ENCODE results near the gene SIK3. TPM values are rescaled to one million over a fixed set of nuclear protein-coding genes. Genes with fewer than 3 reads are reported as not detected.
"Not testable (repeated sequence)": the region's sequence is repeated elsewhere in the genome, so short reads cannot be mapped to it uniquely, and the experiment has no call there.

SIK3 gene
- total RNA-seq = 10 to 100 TPM; 22.8 to 24.0 TPM

DNA sequence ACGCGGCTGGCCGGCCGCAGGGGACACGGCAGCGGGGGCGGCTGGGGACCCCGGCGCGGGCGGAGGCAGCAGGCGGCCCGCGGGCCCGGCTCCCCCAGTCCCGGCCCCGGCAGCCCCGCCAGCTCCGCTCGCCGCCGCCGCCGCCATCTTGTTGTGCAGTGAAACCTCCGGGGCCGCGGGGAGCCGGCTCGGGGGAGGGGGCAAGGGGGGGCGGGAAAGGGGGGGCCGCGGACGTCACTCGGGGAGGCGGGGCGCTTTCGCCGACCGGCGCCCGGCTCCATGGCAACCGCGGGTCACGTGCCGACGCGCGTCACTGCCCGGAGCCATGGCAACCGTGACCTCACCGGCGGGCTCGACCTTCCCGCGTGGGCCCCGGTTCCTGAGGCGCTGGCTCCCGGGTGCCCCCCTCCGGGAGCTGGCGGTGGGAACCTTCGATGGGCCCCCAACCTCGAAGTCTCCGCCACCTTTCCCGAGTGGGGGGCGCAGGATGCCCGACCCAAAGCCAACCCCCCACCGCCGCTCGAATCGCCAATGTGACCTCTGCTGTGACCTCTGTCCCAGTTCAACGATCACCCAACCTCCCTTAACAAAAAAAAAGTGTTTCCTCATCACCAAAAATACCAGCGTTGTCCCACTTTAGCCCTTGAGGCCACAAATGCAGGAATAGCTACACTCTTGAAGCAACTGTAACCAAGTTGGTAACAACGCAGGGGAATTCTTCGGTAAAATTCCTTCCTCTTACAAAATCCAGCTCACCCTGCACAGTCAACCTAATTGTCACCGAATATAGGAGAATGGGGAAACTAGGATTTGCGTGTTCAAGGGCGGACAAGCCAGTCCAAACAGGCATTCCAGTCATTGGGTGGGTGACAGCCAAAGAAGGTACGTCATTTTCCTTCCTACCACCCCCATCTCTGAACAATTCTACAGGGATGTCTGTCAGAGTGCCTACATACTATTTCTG is at the start of gene SIK3:
Gene SIK3, minus strand, starts transcription at position 160 of the 964 bp plus-strand sequence. Its CDS starts 13 bp downstream, at position 147.
- Mint-ChIP-seq H3K27me3 (no peaks in the 10 kb centered on the region), H3K9me3 (no peaks in the 10 kb centered on the region), H3K27ac (peak within 1 kb of the TSS; percentile 92), H3K4me3 (peak within 1 kb of the TSS; percentile 91), H3K4me1 (peaks cover 44% of the 10 kb centered on the region), H3K36me3 (peaks cover 2% of the 10 kb centered on the region)
- peak; percentile 95 for DNase-seq

DNA sequence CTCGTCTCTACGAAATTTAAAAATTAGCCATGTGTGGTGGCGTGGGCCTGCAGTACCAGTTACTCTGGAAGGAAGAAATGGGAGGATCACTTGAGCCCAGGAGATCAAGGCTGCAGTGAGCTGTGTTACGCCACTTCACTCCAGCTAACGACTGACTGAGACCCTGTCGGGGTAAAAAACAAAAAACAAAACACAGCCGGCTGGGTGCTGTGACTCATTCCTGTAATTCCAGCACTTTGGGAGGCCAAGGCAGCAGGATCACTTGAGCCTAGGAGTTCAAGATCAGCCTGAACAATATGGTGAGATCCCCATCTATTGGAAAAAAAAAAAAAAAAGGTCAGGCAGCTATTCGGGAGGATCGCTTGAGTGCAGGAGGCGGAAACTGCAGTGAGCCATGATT is 48.3 kb upstream of the SIK3 start:
- Mint-ChIP-seq H3K9me3 (no peaks in the 10 kb centered on the region), H3K27ac (no peak overlapping the region), H3K27me3 (peaks cover 5% of the 10 kb centered on the region), H3K36me3 (peaks cover 30% of the 10 kb centered on the region), H3K4me3 (peak overlapping the region; percentile 100), H3K4me1 (peaks cover 38% of the 10 kb centered on the region)
- DNase-seq = no peak

DNA sequence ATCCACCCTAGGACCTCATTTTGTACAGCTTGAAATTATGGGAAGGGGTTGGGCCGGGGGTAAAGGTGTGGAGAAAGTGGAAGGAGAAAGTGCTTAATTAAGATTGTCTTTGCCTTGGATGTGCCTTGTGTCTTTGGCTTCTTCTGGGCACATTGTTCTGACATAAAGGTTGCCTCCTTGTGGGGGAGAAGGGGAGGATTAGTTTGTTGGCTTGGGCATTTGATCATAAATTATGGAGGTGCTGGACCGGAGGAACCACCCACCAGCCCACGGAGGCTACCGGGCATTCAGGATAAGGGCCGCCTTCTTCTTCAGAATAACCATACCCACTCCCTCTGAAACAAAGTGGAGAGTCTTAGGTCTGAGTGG is 47.1 kb upstream of the SIK3 start:
- peaks cover 26% of the 10 kb centered on the region for H3K36me3 Mint-ChIP-seq
- H3K27me3 Mint-ChIP-seq = peaks cover 15% of the 10 kb centered on the region
- H3K4me1 Mint-ChIP-seq = peaks cover 35% of the 10 kb centered on the region
- peak overlapping the region; percentile 94 for H3K27ac Mint-ChIP-seq
- H3K4me3 Mint-ChIP-seq = peak overlapping the region; percentile 100
- no peaks in the 10 kb centered on the region for H3K9me3 Mint-ChIP-seq
- DNase-seq = no peak

DNA sequence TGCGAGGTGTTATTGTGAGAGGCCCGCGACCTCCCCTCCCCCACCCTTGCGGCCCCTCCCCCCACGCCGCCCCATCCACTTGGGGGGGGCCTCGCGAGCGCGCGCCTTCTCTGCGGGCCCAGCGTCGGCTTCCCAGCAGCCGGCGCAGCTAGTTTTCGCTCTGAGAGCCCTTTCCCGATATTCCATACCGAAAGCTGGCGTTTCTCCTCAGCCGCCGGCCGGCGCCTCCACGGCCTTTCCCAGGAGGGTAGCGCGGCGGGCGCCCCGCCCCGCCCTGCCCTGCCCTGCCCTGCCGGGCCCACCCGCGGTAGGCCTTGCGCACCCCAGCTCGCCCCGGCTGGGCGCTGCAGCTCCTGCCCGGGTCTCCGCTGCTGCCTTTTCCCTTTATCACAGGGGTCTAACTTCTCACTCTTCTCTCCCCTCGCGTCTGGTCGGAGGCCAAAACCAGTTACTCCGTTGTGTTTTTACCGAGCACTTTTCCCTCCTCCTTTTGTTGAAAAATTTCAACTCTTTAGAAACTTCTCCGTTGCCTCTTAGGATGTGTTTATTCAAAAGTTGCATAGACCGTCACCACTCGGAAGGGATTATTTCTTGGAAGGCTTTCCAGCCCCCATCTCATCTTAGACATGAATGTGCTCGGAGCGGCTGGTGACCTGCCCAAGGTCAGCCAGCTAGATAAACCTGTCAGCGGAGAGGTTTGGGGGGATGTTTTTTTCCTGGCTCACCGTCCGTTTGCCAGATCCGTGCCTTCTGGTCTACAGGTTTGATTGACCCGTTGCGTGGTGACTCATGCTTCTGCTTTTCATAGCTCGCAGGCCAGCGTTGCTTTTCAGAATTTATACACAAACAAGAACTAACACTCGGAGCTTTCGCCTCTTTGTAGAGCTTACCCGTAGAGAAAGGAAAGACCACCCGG is 46.5 kb upstream of the SIK3 start:
- DNase-seq = peak; percentile 48
- H3K4me1 Mint-ChIP-seq = peaks cover 33% of the 10 kb centered on the region
- peaks cover 23% of the 10 kb centered on the region for H3K36me3 Mint-ChIP-seq

DNA sequence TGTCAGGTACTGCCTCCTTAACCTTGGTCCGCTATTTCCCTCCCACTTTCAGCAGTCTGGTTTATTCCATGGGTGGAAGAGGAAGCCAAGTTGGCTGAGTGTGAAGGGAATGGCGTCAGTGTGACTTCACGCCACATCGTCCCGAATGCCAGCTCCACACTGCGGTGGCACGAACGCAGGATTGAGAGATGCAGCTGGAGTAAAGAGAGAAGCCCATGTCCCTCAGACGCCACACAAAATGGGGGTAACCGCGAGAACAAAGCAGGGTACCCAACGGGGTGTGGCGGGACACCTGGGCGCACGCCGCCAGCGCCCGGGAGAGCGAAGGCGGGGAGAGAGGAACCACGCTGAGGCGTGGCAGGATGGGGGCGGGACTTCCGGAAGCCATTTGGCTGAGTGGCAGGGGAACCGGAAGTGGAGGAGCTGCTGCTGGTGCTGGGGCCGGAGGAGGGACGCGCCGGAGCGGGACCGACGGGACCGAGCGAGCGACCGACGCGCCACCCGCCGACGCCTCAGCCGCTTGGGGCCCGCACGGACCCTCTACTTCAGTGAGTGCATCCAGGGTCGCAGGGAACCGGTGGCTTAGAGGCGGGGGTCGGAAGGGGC is 45.7 kb upstream of the SIK3 start, which contains the start of gene PAFAH1B2:
Gene PAFAH1B2, plus strand, starts transcription at position 417 of the 606 bp plus-strand sequence. CDS start 8,161 bp downstream, outside the sequence.
- peak; percentile 96 for DNase-seq
- Mint-ChIP-seq H3K9me3 (no peaks in the 10 kb centered on the region), H3K27ac (peak within 1 kb of the TSS; percentile 94), H3K4me3 (peak within 1 kb of the TSS; percentile 100), H3K36me3 (peaks cover 21% of the 10 kb centered on the region), H3K27me3 (peaks cover 25% of the 10 kb centered on the region), H3K4me1 (peaks cover 30% of the 10 kb centered on the region)

More for the DNA sequence above, 46.5 kb upstream of the SIK3 start:
- peak overlapping the region; percentile 100 for H3K4me3 Mint-ChIP-seq
- peaks cover 21% of the 10 kb centered on the region for H3K27me3 Mint-ChIP-seq
- H3K27ac Mint-ChIP-seq = peak overlapping the region; percentile 94
- H3K9me3 Mint-ChIP-seq = no peaks in the 10 kb centered on the region

DNA sequence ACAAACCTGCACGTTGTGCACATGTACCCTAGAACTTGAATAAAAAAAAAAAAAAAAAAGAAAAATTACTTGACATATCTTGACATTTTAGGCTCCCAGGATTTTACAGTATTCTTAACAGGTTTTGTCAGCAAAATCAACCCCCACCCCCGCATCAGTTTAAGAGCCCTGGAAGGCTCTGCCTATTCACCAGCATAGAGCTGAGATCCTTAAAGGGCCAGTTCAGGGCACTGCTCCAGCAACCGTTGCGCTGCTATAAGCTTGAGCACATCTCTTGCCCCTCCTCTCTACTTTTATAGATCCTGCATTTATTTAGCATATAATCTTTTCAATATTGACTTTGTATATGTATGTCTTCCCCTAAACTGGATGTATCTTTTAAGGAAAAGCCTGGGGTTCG is 45.2 kb upstream of the SIK3 start:
- H3K27me3 Mint-ChIP-seq = peaks cover 25% of the 10 kb centered on the region
- H3K27ac Mint-ChIP-seq = peak overlapping the region; percentile 87
- peak overlapping the region; percentile 100 for H3K4me3 Mint-ChIP-seq
- peaks cover 20% of the 10 kb centered on the region for H3K36me3 Mint-ChIP-seq
- H3K4me1 Mint-ChIP-seq = peaks cover 28% of the 10 kb centered on the region
- DNase-seq = peak; percentile 12
- no peaks in the 10 kb centered on the region for H3K9me3 Mint-ChIP-seq

DNA sequence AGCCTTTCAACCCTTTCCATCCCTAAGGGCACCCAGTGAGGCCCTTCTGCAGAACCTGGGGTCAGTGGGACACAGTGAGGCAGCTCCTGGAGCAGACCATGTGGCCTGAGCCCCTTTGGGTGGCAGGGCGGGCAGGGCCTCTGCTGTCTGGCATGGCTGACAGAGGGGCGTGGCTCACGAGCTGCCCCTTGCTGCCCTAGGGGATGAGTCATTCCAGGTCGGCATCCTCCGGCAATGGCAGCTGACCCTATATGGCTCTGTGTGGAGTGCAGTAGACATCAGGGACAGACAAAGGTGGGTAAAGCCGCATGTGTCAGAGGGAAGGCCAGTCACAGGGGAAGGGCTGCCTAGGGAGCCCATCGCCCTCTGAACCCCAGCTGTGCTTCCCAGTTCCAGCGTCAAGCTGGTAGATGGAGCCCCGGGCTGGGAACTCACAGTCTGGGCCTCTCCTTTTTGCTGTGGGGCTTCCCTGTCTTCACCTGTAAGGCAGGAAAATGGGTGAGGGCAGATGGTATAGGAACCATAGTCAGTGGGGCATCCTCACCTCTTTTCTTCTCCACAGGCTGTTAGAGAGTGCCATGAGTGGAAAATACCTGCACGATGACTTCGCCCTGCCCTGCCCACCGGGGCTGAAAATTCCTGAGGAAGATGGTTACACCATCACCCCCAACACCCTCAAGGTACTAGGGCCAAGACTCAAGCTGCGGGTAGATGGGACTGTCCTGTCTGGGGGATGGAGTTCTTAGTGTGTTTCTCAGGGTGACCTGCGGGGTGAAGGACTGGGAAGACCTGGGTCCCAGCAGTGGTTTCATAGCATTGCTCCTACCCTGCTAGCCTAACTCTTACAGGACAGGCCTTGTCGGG is 39.2 kb upstream of the SIK3 start:
- H3K4me1 Mint-ChIP-seq, DNase-seq, H3K9me3 Mint-ChIP-seq, H3K4me3 Mint-ChIP-seq, H3K27ac Mint-ChIP-seq, H3K36me3 Mint-ChIP-seq: not testable (repeated sequence)
- H3K27me3 Mint-ChIP-seq = peaks cover 25% of the 10 kb centered on the region

DNA sequence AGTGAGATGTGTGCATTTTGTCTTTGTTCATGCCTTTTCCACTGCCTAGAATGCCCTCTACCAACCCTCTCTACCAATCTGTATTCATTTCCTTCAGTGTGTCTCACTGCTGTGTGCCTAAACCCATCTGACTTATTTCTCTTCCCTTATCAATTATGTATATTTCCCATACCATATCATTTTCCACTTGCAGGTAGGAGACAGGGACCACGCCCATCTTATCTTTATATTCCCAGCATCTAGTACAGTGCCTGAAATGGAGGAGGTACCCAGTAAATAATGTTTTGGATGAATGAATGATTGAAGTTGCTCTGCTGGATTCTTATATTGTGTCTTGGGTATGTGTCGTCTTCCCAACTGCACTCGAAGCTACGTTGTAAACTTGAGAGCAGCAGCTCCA is 36.8 kb upstream of the SIK3 start:
- not testable (repeated sequence) for H3K36me3 Mint-ChIP-seq, H3K4me1 Mint-ChIP-seq, H3K27me3 Mint-ChIP-seq, H3K4me3 Mint-ChIP-seq, DNase-seq, H3K9me3 Mint-ChIP-seq, H3K27ac Mint-ChIP-seq

DNA sequence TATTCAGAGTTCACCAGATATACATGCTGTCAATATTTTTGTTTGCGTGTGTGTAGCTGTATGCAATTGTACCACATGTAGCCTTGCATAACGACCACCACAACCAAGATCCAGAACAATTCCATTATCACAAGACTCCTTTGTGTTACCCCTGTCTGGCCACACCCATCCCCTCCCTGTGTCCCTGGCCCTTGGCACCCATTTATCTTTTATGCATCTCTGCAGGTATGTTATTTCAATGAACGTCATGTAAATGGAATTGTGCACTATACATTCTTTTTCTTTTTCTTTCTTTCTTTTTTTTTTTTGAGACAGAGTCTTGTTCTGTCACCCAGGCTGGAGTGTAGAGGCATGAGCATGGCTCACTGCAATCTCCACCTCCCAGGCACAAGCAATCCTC is 36.2 kb upstream of the SIK3 start:
- no peaks in the 10 kb centered on the region for H3K4me1 Mint-ChIP-seq
- H3K36me3 Mint-ChIP-seq = no peaks in the 10 kb centered on the region
- H3K27ac Mint-ChIP-seq = no peak overlapping the region
- no peak for DNase-seq
- H3K9me3 Mint-ChIP-seq = no peaks in the 10 kb centered on the region
- peaks cover 3% of the 10 kb centered on the region for H3K27me3 Mint-ChIP-seq
- no peak overlapping the region for H3K4me3 Mint-ChIP-seq

DNA sequence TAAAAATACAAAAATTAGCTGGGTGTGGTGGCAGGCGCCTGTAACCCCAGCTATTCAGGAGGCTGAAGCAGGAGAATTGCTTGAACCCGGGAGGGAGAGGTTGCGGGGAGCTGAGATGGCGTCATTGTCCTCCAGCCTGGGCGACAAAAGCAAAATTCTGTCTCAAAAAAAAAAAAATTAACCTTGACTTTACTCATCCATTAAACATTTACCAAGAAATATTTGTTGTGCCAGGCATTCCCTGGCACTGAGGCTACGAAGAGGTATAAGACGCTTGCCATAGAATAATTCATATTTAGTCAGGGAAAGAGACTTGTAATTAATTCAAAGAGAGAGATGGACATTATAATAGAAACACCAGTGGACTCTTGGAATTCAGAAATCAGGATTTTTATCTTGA is 32.7 kb upstream of the SIK3 start:
- H3K36me3 Mint-ChIP-seq = no peaks in the 10 kb centered on the region
- no peaks in the 10 kb centered on the region for H3K4me1 Mint-ChIP-seq
- H3K27me3 Mint-ChIP-seq = no peaks in the 10 kb centered on the region
- DNase-seq = no peak
- H3K4me3 Mint-ChIP-seq = no peak overlapping the region
- no peaks in the 10 kb centered on the region for H3K9me3 Mint-ChIP-seq
- no peak overlapping the region for H3K27ac Mint-ChIP-seq

DNA sequence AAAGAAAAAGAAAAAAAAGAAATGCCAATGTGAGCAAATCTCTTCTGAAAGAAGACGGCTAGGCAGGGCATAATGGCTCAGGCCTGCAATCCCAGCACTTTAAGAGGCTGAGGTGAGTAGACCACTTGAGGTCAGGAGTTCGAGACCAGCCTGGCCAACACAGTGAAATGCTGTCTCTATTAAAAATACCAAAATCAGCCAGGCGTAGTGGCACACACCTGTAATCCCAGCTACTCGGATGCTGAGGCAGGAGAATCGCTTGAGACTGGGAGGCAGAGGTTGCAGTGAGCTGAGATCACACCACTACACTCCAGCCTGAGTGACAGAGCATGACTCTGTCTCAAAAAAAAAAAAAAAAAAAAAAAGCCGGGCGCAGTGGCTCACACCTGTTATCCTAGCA is 32.2 kb upstream of the SIK3 start:
- not testable (repeated sequence) for H3K9me3 Mint-ChIP-seq, H3K27ac Mint-ChIP-seq, H3K27me3 Mint-ChIP-seq, H3K4me1 Mint-ChIP-seq, H3K4me3 Mint-ChIP-seq, DNase-seq, H3K36me3 Mint-ChIP-seq

DNA sequence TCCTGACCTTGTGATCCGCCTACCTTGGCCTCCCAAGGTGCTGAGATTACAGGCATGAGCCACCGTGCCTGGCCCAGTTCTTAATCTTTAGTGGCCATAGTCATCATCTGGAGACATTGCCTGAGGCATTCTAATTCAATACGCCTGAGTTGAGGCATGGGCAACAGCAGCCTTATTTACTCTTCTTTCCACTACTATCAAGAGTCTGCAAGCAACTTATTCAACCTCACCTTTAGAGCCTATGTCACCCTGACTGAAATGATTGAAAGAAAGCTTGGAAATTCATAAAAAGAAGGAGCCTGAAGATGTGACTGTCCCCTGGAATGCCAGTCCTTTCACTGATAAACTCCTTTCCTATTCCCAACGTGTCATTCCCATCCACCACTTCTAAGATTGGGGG is 30.1 kb upstream of the SIK3 start:
- no peak overlapping the region for H3K27ac Mint-ChIP-seq
- DNase-seq = no peak
- H3K9me3 Mint-ChIP-seq = no peaks in the 10 kb centered on the region

DNA sequence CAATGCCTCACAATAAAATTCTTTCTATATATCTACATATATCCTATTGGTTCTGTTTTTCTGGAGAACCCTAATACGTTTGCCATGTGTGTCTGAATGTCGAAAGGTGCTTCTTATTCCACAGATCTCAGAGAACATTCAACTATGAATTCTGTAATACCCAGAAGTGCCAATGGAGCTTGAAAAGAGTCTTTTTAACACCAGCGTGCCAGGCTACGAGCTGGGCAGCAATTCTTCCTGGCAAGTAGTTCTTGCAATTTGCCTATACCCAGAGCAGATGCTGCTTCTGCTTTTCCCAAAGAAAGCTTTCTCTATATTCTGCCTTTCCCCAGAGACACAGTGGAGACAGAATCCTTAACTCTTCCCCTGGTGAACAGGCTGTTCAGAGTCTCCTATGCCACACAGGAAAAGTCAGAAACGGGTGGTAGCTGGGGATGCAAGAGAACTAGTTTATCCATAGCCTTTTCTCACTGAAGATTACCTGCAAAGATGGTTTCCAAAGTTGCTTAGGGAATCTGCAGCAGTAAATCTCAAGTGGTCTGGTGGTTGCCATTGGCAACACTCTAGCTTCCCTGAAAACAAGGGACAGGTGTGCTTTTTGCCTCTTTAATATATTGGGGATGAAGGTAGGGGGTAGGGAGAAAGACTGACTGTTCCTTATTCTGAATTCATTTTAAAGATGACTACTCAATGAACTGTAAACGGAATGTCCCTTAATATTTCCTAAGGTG is 29.1 kb upstream of the SIK3 start:
- Mint-ChIP-seq H3K27me3 (no peaks in the 10 kb centered on the region), H3K9me3 (no peaks in the 10 kb centered on the region), H3K27ac (no peak overlapping the region), H3K4me3 (no peak overlapping the region), H3K4me1 (no peaks in the 10 kb centered on the region), H3K36me3 (no peaks in the 10 kb centered on the region)
- no peak for DNase-seq

More for the DNA sequence above, 30.1 kb upstream of the SIK3 start:
- Mint-ChIP-seq H3K36me3 (no peaks in the 10 kb centered on the region), H3K4me1 (no peaks in the 10 kb centered on the region), H3K27me3 (no peaks in the 10 kb centered on the region), H3K4me3 (no peak overlapping the region)

Measured in activated naive CD8-positive, alpha-beta T cell treated with anti-CD3 and anti-CD28 coated beads for 36 hours (primary cell).